Ishikawa (cell line): ENCODE measurements around the gene PTPRO.

ENCODE experiments used
- CREB1 ChIP-seq: IDR thresholded peaks from 2 replicates; pipeline ENCODE4 v1.6.1; 2012; ENCODE audit warnings: low read depth
- EP300 ChIP-seq: IDR thresholded peaks from 2 replicates; pipeline ENCODE4 v1.6.1; 2012; ENCODE audit warnings: borderline replicate concordance
- TAF1 ChIP-seq: IDR thresholded peaks from 2 replicates; pipeline ENCODE4 v1.6.1; 2012; ENCODE audit warnings: low read depth, mild to moderate bottlenecking
- TF ChIP-seq, protein P1 (sequence below): IDR thresholded peaks from 2 replicates; pipeline ENCODE4 v1.6.1; 2012

GRCh38 chr12:15322164-15323061, at the start of gene PTPRO:
- TF ChIP-seq TAF1: no peak
- TF ChIP-seq, protein P1, sequence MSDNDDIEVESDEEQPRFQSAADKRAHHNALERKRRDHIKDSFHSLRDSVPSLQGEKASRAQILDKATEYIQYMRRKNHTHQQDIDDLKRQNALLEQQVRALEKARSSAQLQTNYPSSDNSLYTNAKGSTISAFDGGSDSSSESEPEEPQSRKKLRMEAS: peak; percentile 69
- TF ChIP-seq EP300: no peak
- no peak for TF ChIP-seq CREB1
